Heart left ventricle (tissue), 13 donors: ENCODE measurements around the gene EML1.

Source experiments
- CTCF ChIP-seq, 12 donors: fragments of 200-600 bp; sonication (generic) in 4 of 12; IDR thresholded peaks; one replicate each; pipeline versions ENCODE4 v1.5.0 to v1.8.0; 2018 to 2022; ENCODE audit warnings: antibody characterized with exemption in 12 of 12, mild to moderate bottlenecking in 5 of 12
- POLR2A ChIP-seq, 2 donors: fragments of 450-650 bp; IDR thresholded peaks; one replicate each; pipeline ENCODE4 v1.6.1; 2017; ENCODE audit warnings: antibody characterized with exemption in 2 of 2, mild to moderate bottlenecking in 2 of 2, moderate library complexity in 2 of 2
- donor health status: ischemic (EF 13 %, LVEDD 7.1; RV severe dilation, severe dysfunction).
- donor health status: DM: no; HTN: yes; CAD: no.
- donor health status: DM: no; HTN: no; CAD: no.
- donor health status: ischemic (EF 25% LVEDD 6.9; RV normal size, moderate dysfunction).
- donor health status: ischemic (EF 25% LVEDD 5.7; RV mildly dilated, moderate dysfunction).
- donor health status: ischemic (EF 35%, LVEDD 5.7; RV mildly dilated, moderate dysfunction).
- donor health status: nonischemic (EF 11% LVEDD 7.7; RV severe dilation, severe dysfunction).
- donor health status: DM: yes; HTN: yes; CAD: no.
- donor health status: PGD.
- donor health status: ischemic (EF 29% LVEDD 5.4; RV normal size, mild dysfunction).
- donor health status: nonischemic (EF 23%, LVEDD 6.1; RV moderate dilation, normal function).

GRCh38 chr14:99936056-99936455 is 142.8 kb downstream of the EML1 start:
- TF ChIP-seq CTCF (IDR thresholded peaks at IDR 0.05) (no peak), POLR2A (IDR thresholded peaks at IDR 0.05) (no peak)
